GM12878 (cell line): ENCODE data around the gene HIC1. TPM values are rescaled to one million over a fixed set of nuclear protein-coding genes. Genes with fewer than 3 reads are reported as not detected.

Experiments used
- ATAC-seq: fragments of 200-7000 bp; cut with Tn5 transposase; 3 replicates; pipeline ENCODE4 v1.9.1; 2020; ENCODE audit warnings: mild to moderate bottlenecking, moderate library complexity
- BruUV-seq: library from RNA; stranded (reverse); fragments of 400-500 nt; replicated peaks from 2 replicates; lab custom pipeline; 2021; lab: Mats Ljungman, UMichigan
- CTCF ChIA-PET: fragments of 300-600 bp; sonication (Branson Sonifier 250); formaldehyde crosslinking; extraction: SDS; loops from one replicate; lab custom pipeline; 2021; ENCODE audit warnings: inconsistent platforms; lab: Yijun Ruan, JAX
- POLR2A ChIA-PET: fragments of 350-600 bp; formaldehyde crosslinking; extraction: SDS; loops from one replicate; lab custom pipeline; 2021; ENCODE audit warnings: inconsistent platforms; lab: Charles Lee
- RAD21 ChIA-PET: fragments of 300-600 bp; sonication (Branson Sonifier 250); formaldehyde crosslinking; loops from one replicate; lab custom pipeline; 2023; ENCODE audit warnings: antibody characterized with exemption; ENCODE audit not compliant: unreplicated experiment; lab: Charles Lee
- SMC1A ChIA-PET: fragments of 300-600 bp; sonication (Branson Sonifier 250); formaldehyde crosslinking; loops from one replicate; lab custom pipeline; 2023; ENCODE audit not compliant: unreplicated experiment, uncharacterized antibody; lab: Charles Lee
- DNase-seq: peaks from one replicate; pipeline ENCODE4 v3.0.0-alpha.2; 2011; ENCODE audit warnings: low read depth, low spot score
- FAIRE-seq: peaks from 3 replicates; lab custom pipeline; 2011; peaks lifted over from hg19 to GRCh38; lab: Jason Lieb, UNC
- H2AFZ ChIP-seq: 2 replicates; pipeline ENCODE4 v1.6.0; 2011; ENCODE audit warnings: low read depth, low read length, control low read depth; ENCODE audit not compliant: control insufficient read depth
- H3K27ac ChIP-seq: 2 replicates; pipeline ENCODE4 v1.5.1; 2011; ENCODE audit warnings: control low read depth; ENCODE audit not compliant: control insufficient read depth, insufficient read depth
- H3K27me3 ChIP-seq, 2 experiments: replicated peaks in 1 of 2; 2 replicates each; pipeline versions ENCODE4 v1.6.0 to v1.6.1; 2011; ENCODE audit warnings: low read length in 1 of 2; ENCODE audit not compliant: control insufficient read depth in 2 of 2, insufficient read depth in 2 of 2
- H3K36me3 ChIP-seq, 2 experiments: 2 replicates each; pipeline ENCODE4 v1.5.1; 2011; ENCODE audit warnings: low read length in 1 of 2; ENCODE audit not compliant: control insufficient read depth in 2 of 2, insufficient read depth in 2 of 2
- H3K4me1 ChIP-seq: 2 replicates; pipeline ENCODE4 v1.6.1; 2011; ENCODE audit warnings: mild to moderate bottlenecking, low read length, moderate library complexity, mixed read lengths; ENCODE audit not compliant: control insufficient read depth, insufficient read depth
- H3K4me2 ChIP-seq: 2 replicates; pipeline ENCODE4 v1.6.0; 2011; ENCODE audit warnings: control low read depth; ENCODE audit not compliant: control insufficient read depth, insufficient read depth
- H3K4me3 ChIP-seq: fragments of 200-600 bp; sonication (generic); 2 replicates; pipeline ENCODE4 v1.5.1; 2016
- H3K79me2 ChIP-seq: 2 replicates; pipeline ENCODE4 v1.6.0; 2011; ENCODE audit warnings: low read length; ENCODE audit not compliant: control insufficient read depth, insufficient read depth
- H3K9ac ChIP-seq: 2 replicates; pipeline ENCODE4 v1.8.0; 2011; ENCODE audit warnings: low read length, control low read depth, mixed read lengths; ENCODE audit not compliant: control insufficient read depth, insufficient read depth
- H3K9me3 ChIP-seq: replicated peaks from 3 replicates; pipeline ENCODE4 v1.5.1; 2011; ENCODE audit warnings: mild to moderate bottlenecking, low read length; ENCODE audit not compliant: control insufficient read depth, insufficient read depth
- H4K20me1 ChIP-seq: 2 replicates; pipeline ENCODE4 v1.6.0; 2011; ENCODE audit not compliant: control insufficient read depth, insufficient read depth
- CHD2 ChIP-seq: IDR thresholded peaks from 2 replicates; pipeline ENCODE4 v1.6.1; 2011; ENCODE audit warnings: low read depth, low read length, improper control_type of control experiment, borderline replicate concordance
- CREB1 ChIP-seq: IDR thresholded peaks from 2 replicates; pipeline ENCODE4 v1.6.1; 2012; ENCODE audit warnings: low read depth, mild to moderate bottlenecking, inconsistent platforms
- CTCF ChIP-seq, 3 experiments: IDR thresholded peaks in 2 of 3; conservative IDR thresholded peaks in 1 of 3; 2 replicates each; pipeline ENCODE4 v1.5.1; 2011; ENCODE audit warnings: low read depth in 3 of 3, low read length in 3 of 3, mild to moderate bottlenecking in 3 of 3, control low read depth in 2 of 3, moderate library complexity in 2 of 3, inconsistent platforms in 1 of 3, mixed read lengths in 1 of 3; ENCODE audit not compliant: control insufficient read depth in 2 of 3, insufficient read depth in 1 of 3; ENCODE audit errors: extremely low read depth in 1 of 3
- LARP7 ChIP-seq: fragments of 450-650 bp; IDR thresholded peaks from 2 replicates; pipeline ENCODE4 v1.6.1; 2017; ENCODE audit warnings: mild to moderate bottlenecking
- MTA2 ChIP-seq: fragments of 450-650 bp; IDR thresholded peaks from 2 replicates; pipeline ENCODE4 v1.6.1; 2016; ENCODE audit warnings: low read depth, mild to moderate bottlenecking, moderate library complexity
- RELA ChIP-seq: fragments of 450-650 bp; IDR thresholded peaks from 2 replicates; pipeline ENCODE4 v1.8.0; 2014; ENCODE audit warnings: borderline replicate concordance; ENCODE audit not compliant: partially characterized antibody
- TCF7 ChIP-seq: IDR thresholded peaks from 2 replicates; pipeline ENCODE4 v1.6.1; 2014; ENCODE audit warnings: antibody characterized with exemption, borderline replicate concordance
- WGBS: methylation state at CpG from one replicate; pipeline ENCODE4 v1.1.6; 2016; ENCODE audit warnings: low lambda C conversion rate; ENCODE audit not compliant: insufficient replicate concordance, insufficient coverage; ENCODE audit errors: missing lambda C conversion rate; 5-methylcytosine and 5-hydroxymethylcytosine counted together
- in situ Hi-C: fragments of 300-500 bp; cut with MboI; formaldehyde crosslinking; loops from 9 replicates; pipeline ENCODE4 v1.14.3; 2018; ENCODE audit warnings: mixed read lengths
- intact Hi-C: fragments of 100-400 bp; cut with micrococcal nuclease; formaldehyde crosslinking; loops from one replicate; pipeline ENCODE4 v1.14.2; 2022; ENCODE audit not compliant: unreplicated experiment
- polyA plus RNA-seq, 11 experiments: library from polyadenylated mRNA; depleted of rRNA in 4 of 11; unstranded in 6 of 11; stranded (reverse) in 5 of 11; fragments of >200 nt; fragmentation: Nextera tagmentation in 4 of 11; fragmentation: Illumina TruSeq in 1 of 11; extraction: Ambion mirVana in 4 of 11; extraction: Trizol in 1 of 11; gene quantifications; 1 replicate in 1 of 11; 2 replicates in 10 of 11; pipeline versions ENCODE4 v1.2.1 to v1.2.3, GENCODE V29; 2011 to 2016; ENCODE audit warnings: inconsistent platforms in 2 of 11, missing spikeins in 2 of 11, low read depth in 1 of 11
- total RNA-seq, 4 experiments: library from RNA; depleted of rRNA in 3 of 4; stranded (reverse); fragments of >200 nt in 3 of 4; fragmentation: Illumina TruSeq in 1 of 4; extraction: Trizol in 1 of 4; gene quantifications; 2 replicates each; pipeline versions ENCODE4 v1.2.1 to v1.2.3, GENCODE V29; 2013 to 2021

Gene HIC1
- total and polyA plus RNA-seq, 10 of the 15 experiments (the other 5 are each of a cell fraction or from before 2014, with no cell fraction given): 0.11 to 61.1 (median 4.9) TPM

GRCh38 chr17:2013994-2014317 is 40.9 kb upstream of the HIC1 start (continued):
- no peak for TF ChIP-seq CTCF (IDR thresholded peaks at IDR 0.05 in 2 of 3, conservative IDR thresholded peaks at IDR 0.05 in 1 of 3; ENCODE audit: control insufficient read depth in 2 of 3, extremely low read depth in 1 of 3, insufficient read depth in 1 of 3, low read depth in 3 of 3, low read length in 3 of 3)
- no peak for TF ChIP-seq CREB1
- no peak for TF ChIP-seq TCF7
- TF ChIP-seq MTA2: no peak
- TF ChIP-seq RELA: no peak
- TF ChIP-seq LARP7: no peak

DNA sequence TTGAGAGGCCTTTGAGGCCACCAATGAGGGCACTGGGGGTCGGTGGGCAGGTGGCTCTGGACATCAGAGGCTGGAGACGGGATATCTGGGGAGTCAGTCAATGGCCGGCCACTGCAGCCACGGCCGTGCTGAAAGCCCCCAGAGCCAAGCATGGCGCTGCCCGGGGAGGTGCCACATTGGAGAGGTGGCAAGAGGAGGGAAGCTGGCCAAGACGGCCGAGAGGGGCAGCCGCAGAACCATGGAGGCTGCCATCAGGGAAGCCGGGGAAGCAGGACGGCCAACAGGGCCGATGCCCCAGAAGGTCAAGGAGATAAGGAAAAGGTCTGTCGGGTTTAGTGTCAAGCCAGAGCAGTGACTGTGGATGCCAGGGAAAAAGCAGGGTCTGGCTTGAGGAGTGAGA is 39.6 kb upstream of the HIC1 start:
- ChIA-PET POLR2A (interaction anchor here (0.6 kb wide), 1 partner anchor 299 kb away, joined by 5 read pairs; no protein-coding TSS in a partner anchor), RAD21 (no interaction called here), CTCF (interaction anchor here (1.0 kb wide), 1 partner anchor 294 kb away, joined by 4 read pairs; no protein-coding TSS in a partner anchor), SMC1A (no interaction called here)
- no peaks in the 10 kb centered on the region; the same call in 2 of the 3 replicates for H3K9me3 ChIP-seq
- in situ Hi-C loops: loop anchor here (25.0 kb wide), 1 partner anchor 103 kb away; no protein-coding TSS in a partner anchor
- H3K27ac ChIP-seq: no peak overlapping the region
- H3K79me2 ChIP-seq: no peaks in the 10 kb centered on the region
- H3K9ac ChIP-seq: no peak overlapping the region
- H3K4me1 ChIP-seq: peaks cover 10% of the 10 kb centered on the region
- H3K27me3 ChIP-seq: peaks cover 1 to 5% of the 10 kb centered on the region in 2 experiments; a peak in 3 of 4 replicates
- no TSS peak for BruUV-seq
- H2AFZ ChIP-seq: no peak overlapping the region
- H3K4me3 ChIP-seq: no peak overlapping the region
- H4K20me1 ChIP-seq: no peaks in the 10 kb centered on the region
- no peak overlapping the region for H3K4me2 ChIP-seq
- no peaks in the 10 kb centered on the region for H3K36me3 ChIP-seq
- DNase-seq: no peak
- TF ChIP-seq CHD2: no peak
- intact Hi-C loops: no loop called here
- ATAC-seq: no peak
- WGBS: 58% methylated on average over 14 of the region's 14 CpGs
- no peak for FAIRE-seq
